K562 treated with DMSO at 1 percent for 12 hours (cell line): ENCODE data around the gene FAM47A. TPM values are rescaled to one million over a fixed set of nuclear protein-coding genes. Genes with fewer than 3 reads are reported as not detected.

Source experiments
- total RNA-seq: library from RNA; unstranded; fragments of 300-600 nt; gene quantifications from 2 replicates; pipeline ENCODE4 v1.2.3, GENCODE V29; 2022; ENCODE audit not compliant: insufficient read depth

The FAM47A gene
- not detected in 2 replicates for total RNA-seq

GRCh38 chrX:34132028-34132427 lies at the start of gene FAM47A:
Gene FAM47A (minus strand): TSS chrX:34132314. CDS start chrX:34132278, 36 bp downstream.

